GM18861 (cell line): ENCODE data around the gene CC2D2B.
"Not testable (repeated sequence)": the region's sequence is repeated elsewhere in the genome, so short reads cannot be mapped to it uniquely, and the experiment has no call there.

Experiments
- ATAC-seq: cut with Tn5 transposase; IDR thresholded peaks from one replicate; pipeline ENCODE4 v1.9.1; 2021; ENCODE audit not compliant: unreplicated experiment

Gene CC2D2B

DNA sequence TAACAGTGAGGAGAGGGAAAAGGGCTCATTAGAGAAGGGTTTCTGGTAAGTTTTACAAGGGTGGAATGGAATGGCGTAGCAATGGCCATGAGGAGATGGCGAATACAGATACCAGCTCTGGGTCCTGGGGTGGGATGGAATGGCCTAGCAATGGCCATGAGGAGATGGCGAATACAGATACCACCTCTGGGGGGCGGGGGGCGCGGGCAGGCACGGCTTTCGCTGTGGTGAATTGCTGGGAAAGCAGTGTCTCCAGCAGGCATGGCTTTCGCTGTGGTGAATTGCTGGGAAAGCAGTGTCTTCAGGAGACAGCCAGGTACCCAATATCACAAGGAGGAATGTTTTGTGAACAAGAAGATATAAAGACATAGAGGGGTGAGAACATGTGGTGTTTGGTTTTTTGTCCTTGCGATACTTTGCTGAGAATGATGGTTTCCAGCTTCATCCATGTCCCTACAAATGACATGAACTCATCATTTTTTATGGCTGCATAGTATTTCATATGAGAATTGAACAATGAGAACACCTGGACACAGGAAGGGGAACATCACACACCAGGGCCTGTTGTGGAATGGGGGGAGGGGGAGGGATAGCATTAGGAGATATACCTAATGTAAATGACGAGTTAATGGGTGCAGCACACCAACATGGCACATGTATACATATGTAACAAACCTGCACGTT lies 1.7 kb upstream of the CC2D2B start:
- ATAC-seq = not testable (repeated sequence)

DNA sequence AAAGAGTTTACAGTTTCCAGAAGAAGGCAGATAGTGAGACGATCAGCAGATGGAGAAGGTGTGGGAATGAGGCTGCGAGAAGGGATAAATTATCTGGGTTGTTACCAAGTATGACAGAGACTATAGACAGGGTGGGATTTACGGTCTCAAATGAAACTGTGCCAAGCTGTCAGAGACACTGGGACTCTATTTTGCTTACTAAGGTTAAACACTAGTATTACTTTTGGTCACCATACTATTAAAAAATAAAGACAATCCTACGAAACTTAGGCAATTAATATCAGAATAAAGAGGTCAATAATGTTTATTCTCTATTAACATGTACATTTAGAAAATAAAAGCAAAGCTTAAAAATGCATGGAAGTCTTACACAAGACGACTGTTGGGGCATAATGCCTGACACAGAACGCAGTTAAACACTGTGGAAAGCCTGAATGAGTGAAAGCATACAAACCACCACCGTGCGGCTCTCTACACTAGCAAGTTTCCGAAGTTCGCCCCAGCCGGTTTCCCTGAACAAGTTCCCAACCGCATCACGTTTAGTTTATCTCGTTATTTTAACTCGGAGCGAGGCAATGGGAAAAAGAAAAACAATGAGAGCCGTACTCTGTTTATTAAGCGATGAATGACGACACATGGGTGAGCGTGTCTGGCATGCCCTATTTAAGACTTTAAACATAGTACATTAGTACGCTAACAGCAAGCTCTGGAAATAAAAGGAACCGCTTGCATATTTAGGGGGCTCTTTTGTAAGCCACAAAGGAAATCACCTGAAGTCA lies 909 bp upstream of the CC2D2B start:
- ATAC-seq = no peak

DNA sequence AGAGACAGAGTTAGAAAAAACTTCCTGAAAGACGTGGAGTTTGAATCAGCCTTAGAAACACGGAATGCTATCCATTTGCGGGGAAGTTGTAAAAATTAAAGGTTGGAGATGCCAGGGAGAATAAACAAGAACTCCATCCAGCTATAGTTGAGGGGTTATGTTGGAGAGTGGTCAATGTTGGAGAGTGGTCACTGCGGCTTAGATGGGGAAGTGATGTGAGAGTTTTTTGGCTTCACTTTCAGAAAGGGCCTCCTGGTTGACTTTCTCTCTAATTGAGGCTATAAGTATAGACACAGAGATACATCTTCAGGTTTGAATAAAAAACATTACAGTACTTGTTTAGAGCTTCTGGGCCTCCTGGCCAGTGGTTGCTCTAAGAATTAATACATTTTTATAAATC lies 675 bp downstream of the CC2D2B start:
- no peak for ATAC-seq

DNA sequence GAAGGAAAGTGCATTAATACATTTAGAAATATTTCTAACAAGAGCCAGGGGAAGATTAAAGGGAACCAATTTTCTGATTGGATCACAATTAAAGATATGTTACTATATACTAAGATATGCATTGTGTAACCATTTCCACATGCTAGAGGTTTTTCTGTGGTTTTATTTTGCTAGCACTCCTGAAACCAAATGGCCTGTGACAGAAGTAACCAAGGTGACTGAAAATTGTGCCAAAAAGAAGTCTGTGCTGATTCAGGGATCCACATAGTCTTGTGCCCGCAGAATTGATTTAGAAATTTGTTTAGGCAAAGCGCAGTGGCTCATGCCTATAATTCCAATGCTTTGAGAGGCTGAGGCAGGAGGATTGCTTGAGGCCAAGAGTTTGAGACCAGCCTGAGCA lies 1.8 kb downstream of the CC2D2B start:
- ATAC-seq = no peak

DNA sequence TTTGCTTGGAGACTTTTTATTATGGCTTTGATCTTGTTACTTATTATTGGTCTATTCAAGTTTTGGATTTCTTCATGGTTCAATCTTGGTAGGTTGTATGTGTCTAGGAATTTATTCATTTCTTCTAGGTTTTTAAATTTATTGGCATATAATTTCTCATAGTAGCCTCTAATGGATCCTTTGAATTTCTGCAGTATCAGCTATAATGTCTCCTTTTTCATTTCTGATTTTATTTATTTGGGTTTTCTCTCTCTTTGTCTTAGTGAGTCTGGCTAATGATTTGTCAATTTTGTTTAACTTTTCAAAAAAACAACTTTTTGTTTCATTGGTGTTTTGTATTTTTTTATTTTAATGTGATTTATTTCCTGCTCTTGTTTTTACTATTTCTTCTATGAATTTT lies 8.3 kb downstream of the CC2D2B start:
- ATAC-seq = not testable (repeated sequence)

DNA sequence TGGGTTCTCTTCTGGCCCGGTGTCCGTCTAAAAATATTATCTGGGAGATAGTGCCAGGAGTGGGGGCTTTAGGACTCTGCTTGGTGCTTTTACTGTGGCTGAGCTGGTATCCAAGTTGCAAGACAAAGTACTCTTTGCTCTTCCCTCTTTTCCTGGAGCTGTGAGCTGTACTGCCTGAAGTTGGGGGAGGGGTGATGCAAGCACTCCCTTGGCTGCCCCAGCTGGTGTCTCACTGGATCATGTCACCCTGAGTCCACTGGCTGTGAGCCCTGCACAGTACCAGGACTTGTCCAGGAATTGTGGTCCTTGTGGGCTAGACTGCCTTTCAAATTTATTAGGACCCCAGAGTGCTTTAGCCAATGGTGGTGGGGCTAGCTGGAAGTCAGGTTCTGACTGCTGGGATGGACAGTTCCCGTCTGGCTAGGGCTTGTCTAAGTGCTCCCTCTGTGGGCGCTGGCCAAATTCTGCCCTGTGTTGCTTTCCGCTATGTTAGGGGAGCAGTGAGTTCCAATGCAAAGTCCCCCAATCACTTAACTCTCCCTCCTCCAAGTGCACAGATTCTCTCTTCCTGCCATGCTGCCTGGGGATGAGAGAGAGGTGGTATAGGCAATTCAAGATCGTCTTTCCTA lies 13.1 kb downstream of the CC2D2B start:
- ATAC-seq = no peak

DNA sequence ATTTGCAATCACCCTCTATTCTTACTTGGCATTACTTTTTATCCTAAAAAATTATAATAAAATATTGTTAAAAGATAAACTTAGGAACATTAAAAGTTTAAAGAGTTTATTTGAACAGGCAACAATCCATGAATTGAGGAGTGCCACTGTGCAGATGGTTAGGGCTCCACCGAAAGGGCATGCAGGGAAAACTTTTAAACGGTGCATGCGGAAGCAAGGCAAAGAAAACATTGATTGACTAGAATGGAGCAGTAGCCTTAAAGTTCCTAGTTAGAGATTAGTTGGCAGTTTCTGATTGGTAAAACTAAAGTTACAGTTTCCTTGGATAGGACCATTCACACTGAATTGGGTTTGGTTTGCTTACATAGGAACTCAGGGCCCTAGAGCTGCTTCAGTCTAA lies 17.3 kb downstream of the CC2D2B start:
- no peak for ATAC-seq

DNA sequence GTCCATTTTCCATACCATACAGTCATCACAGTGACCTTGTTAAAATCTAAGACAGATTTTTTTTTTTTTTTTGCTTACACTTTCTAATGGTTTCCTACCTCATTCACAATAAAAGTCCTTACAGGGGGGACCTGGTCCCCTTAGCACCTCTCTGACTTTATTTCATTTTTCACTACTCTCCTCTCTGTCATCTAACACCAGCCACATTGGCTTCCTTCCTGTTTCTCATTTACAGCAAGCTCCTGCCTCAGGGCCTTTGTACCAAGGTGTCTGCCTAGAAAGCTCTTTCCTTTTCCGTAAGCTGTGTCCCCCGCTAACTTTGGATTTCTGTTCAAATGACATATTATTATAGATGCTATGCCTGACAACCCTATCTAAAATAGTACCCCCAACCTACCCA lies 27.7 kb downstream of the CC2D2B start:
- no peak for ATAC-seq

DNA sequence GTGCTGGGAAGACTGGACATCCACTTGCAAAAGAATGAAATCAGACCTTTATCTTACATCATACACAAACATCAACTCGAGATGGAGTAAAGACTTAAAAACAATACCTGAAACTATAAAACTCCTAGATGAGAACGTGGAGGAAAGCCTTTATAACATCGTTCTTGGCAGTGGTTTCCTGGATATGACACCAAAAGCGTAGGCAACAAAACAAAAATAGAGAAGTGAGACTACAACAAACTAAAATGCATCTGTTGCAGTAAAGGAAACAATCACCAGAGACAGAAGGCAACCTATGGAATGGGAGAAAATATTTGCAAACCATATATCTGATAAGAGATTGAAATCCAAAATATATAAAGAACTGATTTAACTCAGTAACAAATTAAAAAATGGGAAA lies 33.3 kb downstream of the CC2D2B start:
- ATAC-seq = no peak

DNA sequence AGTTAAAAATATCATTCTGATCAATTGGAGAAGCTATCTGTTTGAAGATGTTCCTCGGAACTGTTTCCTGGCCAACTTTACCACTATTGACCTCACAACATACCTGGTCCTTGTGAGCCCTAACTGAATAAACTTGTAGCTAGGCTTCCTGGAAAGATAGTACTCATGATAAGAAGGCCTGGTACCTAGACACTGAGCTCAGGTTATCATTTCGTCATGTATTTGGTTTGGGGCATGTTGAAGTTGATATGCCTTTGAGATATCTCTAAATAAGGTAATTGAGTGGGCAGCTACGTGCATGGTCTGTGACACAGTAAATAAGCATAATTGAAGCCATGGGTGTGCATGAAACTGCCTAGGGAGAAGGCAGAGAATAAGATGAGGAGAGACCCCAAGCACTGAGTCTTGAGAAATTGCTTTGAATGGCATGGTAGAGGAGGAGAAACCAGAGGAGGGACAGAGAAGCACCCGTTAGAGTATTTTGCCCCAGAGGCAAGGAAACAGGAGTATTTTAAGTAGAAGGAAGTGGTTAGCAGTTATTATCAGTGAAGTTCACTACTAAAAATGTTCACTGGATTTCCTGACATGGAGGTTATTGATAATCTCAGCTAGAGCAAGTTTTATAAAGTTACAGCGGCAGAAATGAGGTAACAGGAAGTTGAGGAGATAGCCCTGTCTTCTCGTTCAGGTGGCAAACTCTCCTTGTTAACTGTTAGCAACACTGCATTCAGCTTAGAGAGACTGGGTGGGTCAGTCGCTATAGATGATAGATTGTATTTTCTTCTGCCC lies 55.6 kb downstream of the CC2D2B start:
- no peak for ATAC-seq

DNA sequence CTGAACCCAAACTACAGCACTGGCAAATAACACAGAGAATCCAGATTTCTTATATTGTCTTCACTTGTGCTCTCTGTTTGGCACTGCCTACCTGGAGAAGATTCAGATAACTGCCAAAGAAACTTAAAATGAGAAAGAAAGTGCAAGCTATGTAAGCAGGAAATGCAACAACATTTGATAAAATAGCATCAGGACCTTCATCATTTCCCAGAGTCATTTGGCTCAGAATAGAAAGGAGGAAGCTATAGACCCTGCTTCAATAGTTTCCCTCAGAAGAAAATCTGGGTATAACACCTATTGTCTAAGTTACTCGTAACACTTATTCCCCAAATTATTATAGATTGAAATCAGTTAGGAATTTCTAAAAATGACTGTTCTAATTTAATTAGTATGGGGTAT lies 56.2 kb downstream of the CC2D2B start:
- no peak for ATAC-seq

DNA sequence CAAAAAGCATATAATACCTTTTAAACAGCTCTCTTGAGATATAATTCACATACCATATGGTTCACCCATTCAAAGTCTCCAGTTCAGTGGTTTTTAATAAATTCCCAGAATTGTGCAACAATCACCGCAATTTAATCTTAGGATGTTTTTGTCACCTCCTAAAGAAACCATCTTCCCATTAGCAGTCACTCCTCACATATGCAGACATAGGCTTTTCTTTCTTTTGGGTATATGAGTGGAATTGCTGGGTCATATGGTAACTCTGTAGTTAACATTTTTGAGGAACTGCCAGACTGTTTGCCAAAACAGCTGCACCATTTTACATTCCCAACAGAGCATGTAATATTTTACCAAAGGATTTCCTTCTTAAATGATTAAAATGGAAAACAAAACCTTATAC lies 57.0 kb downstream of the CC2D2B start:
- no peak for ATAC-seq

DNA sequence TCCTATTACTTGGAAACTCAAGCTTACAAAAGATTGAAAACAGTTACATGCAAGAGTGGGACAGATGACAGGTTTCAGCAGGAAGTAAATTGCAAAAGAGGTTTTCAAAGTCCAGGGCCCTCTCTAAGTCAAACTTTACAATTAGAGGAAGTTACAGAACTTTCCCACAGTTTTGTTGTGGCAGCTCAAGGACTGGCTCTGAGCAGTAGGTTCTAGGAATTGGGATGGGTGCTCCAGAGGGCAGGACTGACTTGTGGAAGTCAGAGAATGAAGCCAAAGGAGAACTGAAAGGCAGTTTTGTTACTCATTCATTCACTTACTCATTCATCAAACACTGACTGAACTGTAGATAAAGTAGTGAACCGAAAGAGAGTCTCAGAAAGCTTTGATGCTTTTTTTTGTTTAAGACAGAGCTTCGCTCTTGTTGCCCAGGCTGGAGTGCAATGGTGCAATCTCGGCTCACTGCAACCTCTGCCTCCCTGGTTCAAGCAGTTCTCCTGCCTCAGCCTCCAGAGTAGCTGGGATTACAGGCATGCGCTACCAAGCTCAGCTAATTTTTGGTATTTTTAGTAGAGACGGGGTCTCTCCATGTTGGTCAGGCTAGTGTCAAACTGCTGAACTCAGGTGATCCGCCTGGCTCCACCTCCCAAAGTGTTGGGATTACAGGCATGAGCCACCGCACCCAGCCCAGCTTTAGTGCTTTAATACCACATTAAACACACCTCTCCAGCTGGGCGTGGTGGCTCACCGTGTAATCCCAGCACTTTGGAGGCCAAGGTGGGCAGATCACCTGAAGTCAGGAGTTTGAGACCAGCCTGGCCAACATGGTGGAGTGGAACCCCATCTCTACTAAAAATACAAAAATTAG lies 68.8 kb downstream of the CC2D2B start:
- ATAC-seq = no peak

DNA sequence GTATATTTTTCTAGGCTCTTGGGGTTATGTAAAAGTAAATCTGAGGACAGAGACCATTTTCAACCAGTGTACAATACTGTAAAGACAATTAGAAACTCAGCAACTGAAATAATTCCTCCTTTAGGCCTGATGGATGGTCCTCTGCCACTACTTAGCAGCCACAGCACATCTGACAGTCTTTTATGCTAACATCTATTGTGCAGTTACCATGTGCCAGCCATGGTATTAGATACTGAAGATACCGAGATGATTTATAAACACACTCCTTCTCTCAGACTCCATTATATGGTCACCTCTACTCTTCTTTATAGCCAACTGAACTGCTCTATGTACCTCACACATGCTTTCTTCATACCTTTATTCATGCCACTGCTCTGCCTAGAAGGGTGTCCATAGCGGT lies 74.4 kb downstream of the CC2D2B start:
- no peak for ATAC-seq

DNA sequence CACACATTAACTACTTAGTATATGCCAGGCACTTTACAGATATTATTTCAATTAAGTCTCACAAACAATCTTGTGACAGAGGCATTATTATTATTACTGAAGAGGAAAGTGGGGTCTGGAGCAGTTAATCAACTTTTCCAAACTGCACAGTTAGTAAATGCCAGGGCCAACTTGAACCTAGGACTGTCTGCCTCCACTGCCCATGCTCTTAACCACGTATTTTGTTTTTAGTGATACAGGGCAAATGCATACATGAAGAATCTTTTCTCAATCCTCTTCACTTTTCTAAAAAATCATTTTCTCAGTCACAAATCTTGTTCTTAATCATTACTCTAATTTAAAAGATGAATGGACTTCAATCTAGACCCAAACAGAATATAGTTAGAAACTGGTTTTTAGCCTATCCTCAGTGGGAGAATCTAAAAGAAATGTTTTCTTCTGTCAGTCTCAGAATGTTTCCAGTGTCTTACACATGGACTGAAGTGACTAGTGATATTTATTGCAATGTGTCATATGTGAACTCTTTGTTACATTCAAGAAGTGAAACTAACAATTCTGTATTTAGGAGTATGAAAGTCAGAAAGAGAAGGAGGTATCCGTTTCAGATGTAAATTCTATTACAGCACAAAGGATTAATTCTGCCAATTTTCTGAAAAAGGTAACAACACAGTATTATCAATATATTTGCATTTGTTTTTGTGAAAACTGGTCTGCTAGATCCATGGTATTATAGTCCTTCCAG lies 80.1 kb downstream of the CC2D2B start:
- peak; percentile 90 for ATAC-seq

DNA sequence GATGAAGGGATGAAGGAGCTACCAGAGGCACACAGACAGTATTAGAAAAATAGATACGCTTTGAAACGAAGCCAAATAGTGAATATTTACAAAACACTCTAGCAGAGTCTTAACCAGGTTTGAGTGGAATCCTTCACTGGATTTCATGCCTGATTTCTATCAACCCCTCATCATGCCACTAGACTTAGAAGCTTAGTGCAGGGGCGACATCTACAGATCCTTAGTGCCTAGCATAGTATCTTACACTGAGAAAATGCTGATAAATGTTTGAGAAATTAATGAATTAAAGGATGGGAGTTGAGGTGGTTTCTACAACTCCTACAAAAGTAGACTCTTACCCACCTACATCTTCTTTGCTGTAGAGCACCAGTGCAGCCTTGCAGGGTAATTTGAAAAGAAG lies 80.9 kb downstream of the CC2D2B start:
- ATAC-seq = no peak

DNA sequence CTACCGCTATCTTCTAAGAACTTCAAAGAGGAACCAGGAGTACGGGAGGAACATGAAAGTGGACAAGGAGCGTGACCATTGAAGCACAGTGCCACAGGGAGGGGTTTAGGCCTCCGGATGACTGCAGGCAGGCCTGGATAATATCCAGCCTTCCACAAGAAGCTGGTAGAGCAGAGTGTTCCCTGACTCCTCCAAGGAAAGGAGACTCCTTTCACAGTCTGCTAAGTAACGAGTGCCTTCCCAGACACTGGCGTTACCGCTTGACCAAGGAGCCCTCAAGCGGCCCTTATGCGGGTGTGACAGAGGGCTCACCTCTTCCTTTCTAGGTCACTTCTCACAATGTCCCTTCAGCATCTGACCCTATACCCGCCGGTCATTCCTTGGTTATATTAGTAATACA lies 86.6 kb downstream of the CC2D2B start:
- not testable (repeated sequence) for ATAC-seq

DNA sequence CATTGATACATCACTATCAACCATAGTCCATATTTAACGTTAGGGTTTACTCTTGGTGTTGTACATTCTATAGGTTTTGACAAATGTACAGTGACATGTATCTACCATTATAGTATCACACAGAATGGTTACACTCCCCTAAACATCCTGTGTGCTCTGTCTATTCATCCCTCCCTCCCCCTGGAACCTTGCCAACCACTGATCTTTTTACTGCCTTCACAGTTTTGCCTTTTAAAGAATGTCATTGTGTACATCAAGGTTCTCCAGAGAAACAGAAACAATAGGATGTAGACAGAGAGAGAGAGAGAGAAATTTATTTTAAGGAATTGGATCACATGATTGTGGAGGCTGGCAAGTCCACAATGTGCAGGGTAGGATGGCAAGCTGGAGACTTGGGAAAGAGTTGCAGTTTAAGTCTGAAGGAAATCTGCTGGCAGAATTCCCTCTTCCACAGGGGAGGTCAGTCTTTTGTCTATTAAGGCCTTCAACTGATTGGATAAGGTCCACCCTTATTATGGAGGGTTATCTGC lies 90.5 kb downstream of the CC2D2B start:
- ATAC-seq = no peak

DNA sequence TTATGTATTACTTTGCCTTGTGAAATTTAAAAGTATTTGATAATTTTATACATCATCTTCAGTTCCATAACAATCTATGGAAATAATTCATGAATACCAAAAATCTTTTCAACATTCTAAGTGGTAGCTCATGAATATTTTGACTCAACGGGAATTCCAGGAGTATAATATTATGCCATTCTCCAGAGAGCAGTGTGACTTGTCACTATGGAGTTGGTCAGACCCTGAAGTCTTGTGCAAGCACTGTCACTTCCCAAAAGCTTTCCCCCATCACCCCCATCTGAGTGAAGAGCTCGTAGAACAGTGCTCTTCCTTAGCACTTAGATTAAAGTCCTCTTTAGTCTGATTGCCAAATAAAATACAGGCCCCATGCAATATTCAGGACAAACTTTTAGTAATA lies 106.2 kb downstream of the CC2D2B start:
- ATAC-seq = no peak
